HepG2 (cell line): Measurements from ENCODE around the gene ECM1. TPM values are rescaled to one million over a fixed set of nuclear protein-coding genes. Genes with fewer than 3 reads are reported as not detected.
A peak's percentile ranks its signal among the peaks of the same experiment; 100 is the strongest.

Source experiments
- CCDC6 ChIP-seq: sonication (generic); formaldehyde crosslinking; IDR thresholded peaks from 2 replicates; pipeline ENCODE4 v1.8.1; 2022; ENCODE audit warnings: mild to moderate bottlenecking, missing genetic modification reagents, moderate library complexity
- EEA1 ChIP-seq: sonication (generic); formaldehyde crosslinking; IDR thresholded peaks from 2 replicates; pipeline ENCODE4 v1.5.1; 2020; ENCODE audit warnings: mild to moderate bottlenecking, missing genetic modification reagents, borderline replicate concordance
- ETV6 ChIP-seq: sonication (generic); formaldehyde crosslinking; conservative IDR thresholded peaks from 2 replicates; pipeline ENCODE4 v1.4.0; 2020; ENCODE audit warnings: missing genetic modification reagents
- FOSL2 ChIP-seq: sonication (generic); formaldehyde crosslinking; IDR thresholded peaks from 2 replicates; pipeline ENCODE4 v1.4.0; 2020; ENCODE audit warnings: missing genetic modification reagents
- GZF1 ChIP-seq: sonication (generic); formaldehyde crosslinking; IDR thresholded peaks from 2 replicates; pipeline ENCODE4 v1.5.1; 2020; ENCODE audit warnings: mild to moderate bottlenecking, missing genetic modification reagents
- KLF15 ChIP-seq: sonication (generic); formaldehyde crosslinking; IDR thresholded peaks from 2 replicates; pipeline ENCODE4 v1.8.1; 2023; ENCODE audit warnings: borderline replicate concordance, mild to moderate bottlenecking, inconsistent platforms, missing genetic modification reagents, mixed read lengths
- RORA ChIP-seq: sonication (generic); formaldehyde crosslinking; IDR thresholded peaks from 2 replicates; pipeline ENCODE4 v1.5.0; 2020; ENCODE audit warnings: mild to moderate bottlenecking, missing genetic modification reagents, moderate library complexity
- STAT5B ChIP-seq: sonication (generic); formaldehyde crosslinking; IDR thresholded peaks from 2 replicates; pipeline ENCODE4 v1.4.0; 2020; ENCODE audit warnings: missing genetic modification reagents
- TRIM24 ChIP-seq: sonication (generic); formaldehyde crosslinking; IDR thresholded peaks from 2 replicates; pipeline ENCODE4 v1.8.0; 2022; ENCODE audit warnings: mild to moderate bottlenecking, missing genetic modification reagents
- ZNF207 ChIP-seq: fragments of 450-650 bp; IDR thresholded peaks from 2 replicates; pipeline ENCODE4 v1.6.1; 2016; ENCODE audit warnings: antibody characterized with exemption, borderline replicate concordance
- ZNF230 ChIP-seq: sonication (generic); formaldehyde crosslinking; IDR thresholded peaks from 2 replicates; pipeline ENCODE4 v1.4.0; 2020; ENCODE audit warnings: mild to moderate bottlenecking, missing genetic modification reagents
- ZNF383 ChIP-seq: sonication (generic); formaldehyde crosslinking; IDR thresholded peaks from 2 replicates; pipeline ENCODE4 v1.4.0; 2020; ENCODE audit warnings: missing genetic modification reagents, mild to moderate bottlenecking, borderline replicate concordance
- ZNF543 ChIP-seq: sonication (generic); formaldehyde crosslinking; IDR thresholded peaks from 2 replicates; pipeline ENCODE4 v1.4.0; 2020; ENCODE audit warnings: mild to moderate bottlenecking, missing genetic modification reagents
- ZNF792 ChIP-seq: IDR thresholded peaks from 2 replicates; pipeline ENCODE4 v1.6.1; 2016
- ZNF883 ChIP-seq: sonication (generic); formaldehyde crosslinking; IDR thresholded peaks from 2 replicates; pipeline ENCODE4 v1.5.1; 2020; ENCODE audit warnings: mild to moderate bottlenecking, missing genetic modification reagents; ENCODE audit errors: not compliant biosample characterization
- ZSCAN29 ChIP-seq: sonication (generic); formaldehyde crosslinking; conservative IDR thresholded peaks from 2 replicates; pipeline ENCODE4 v1.4.0; 2020; ENCODE audit warnings: mild to moderate bottlenecking, missing genetic modification reagents
- polyA plus RNA-seq, 8 experiments: library from polyadenylated mRNA; depleted of rRNA in 3 of 8; stranded (reverse) in 7 of 8; unstranded in 1 of 8; fragments of >200 nt; fragmentation: Illumina TruSeq in 4 of 8; extraction: Trizol in 4 of 8; gene quantifications; 2 replicates each; pipeline versions ENCODE4 v1.2.1 to v1.2.3, GENCODE V29; 2011 to 2016; ENCODE audit warnings: low read depth in 4 of 8, missing spikeins in 1 of 8, mixed read lengths in 1 of 8; ENCODE audit not compliant: insufficient read depth in 1 of 8
- total RNA-seq, 5 experiments: library from RNA; depleted of rRNA; stranded (reverse); fragments of >200 nt; fragmentation: Illumina TruSeq; extraction: Trizol; gene quantifications; 2 replicates each; pipeline ENCODE4 v1.2.3, GENCODE V29; 2016; ENCODE audit warnings: low read depth in 1 of 5
- TF ChIP-seq, protein P1 (sequence below): sonication (generic); formaldehyde crosslinking; IDR thresholded peaks from 2 replicates; pipeline ENCODE4 v1.4.0; 2020; ENCODE audit warnings: low read depth, missing genetic modification reagents
- TF ChIP-seq, protein P2 (sequence below): sonication (generic); formaldehyde crosslinking; IDR thresholded peaks from 2 replicates; pipeline ENCODE4 v1.5.0; 2020; ENCODE audit warnings: mild to moderate bottlenecking, missing genetic modification reagents, moderate library complexity
- TF ChIP-seq, protein P3 (sequence below): sonication (generic); formaldehyde crosslinking; conservative IDR thresholded peaks from 2 replicates; pipeline ENCODE4 v1.4.0; 2020; ENCODE audit warnings: missing genetic modification reagents
- TF ChIP-seq, protein P4 (sequence below): sonication (generic); IDR thresholded peaks from 2 replicates; pipeline ENCODE4 v1.6.1; 2016; ENCODE audit warnings: low read depth, borderline replicate concordance
- TF ChIP-seq, protein P5 (sequence below): sonication (generic); formaldehyde crosslinking; IDR thresholded peaks from 2 replicates; pipeline ENCODE4 v1.4.0; 2020; ENCODE audit warnings: mild to moderate bottlenecking, low read depth, missing genetic modification reagents
- TF ChIP-seq, protein P6 (sequence below): sonication (generic); formaldehyde crosslinking; IDR thresholded peaks from 2 replicates; pipeline ENCODE4 v1.4.0; 2020; ENCODE audit warnings: mild to moderate bottlenecking, missing genetic modification reagents

Gene ECM1
- total and polyA plus RNA-seq, 2 of the 13 experiments (the other 11 are each of a cell fraction or from before 2014, with no cell fraction given): 0.42 to 1.0 TPM

DNA sequence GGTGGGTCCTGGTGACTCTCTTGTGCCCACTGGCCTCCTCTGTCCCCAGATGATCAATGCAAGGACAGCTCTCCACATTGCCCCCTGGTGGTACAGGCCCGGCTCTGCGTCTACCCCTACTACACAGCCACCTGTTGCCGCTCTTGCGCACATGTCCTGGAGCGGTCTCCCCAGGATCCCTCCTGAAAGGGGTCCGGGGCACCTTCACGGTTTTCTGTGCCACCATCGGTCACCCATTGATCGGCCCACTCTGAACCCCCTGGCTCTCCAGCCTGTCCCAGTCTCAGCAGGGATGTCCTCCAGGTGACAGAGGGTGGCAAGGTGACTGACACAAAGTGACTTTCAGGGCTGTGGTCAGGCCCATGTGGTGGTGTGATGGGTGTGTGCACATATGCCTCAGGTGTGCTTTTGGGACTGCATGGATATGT lies 52.1 kb downstream of the ECM1 start (continued):
- TF ChIP-seq, protein P1, sequence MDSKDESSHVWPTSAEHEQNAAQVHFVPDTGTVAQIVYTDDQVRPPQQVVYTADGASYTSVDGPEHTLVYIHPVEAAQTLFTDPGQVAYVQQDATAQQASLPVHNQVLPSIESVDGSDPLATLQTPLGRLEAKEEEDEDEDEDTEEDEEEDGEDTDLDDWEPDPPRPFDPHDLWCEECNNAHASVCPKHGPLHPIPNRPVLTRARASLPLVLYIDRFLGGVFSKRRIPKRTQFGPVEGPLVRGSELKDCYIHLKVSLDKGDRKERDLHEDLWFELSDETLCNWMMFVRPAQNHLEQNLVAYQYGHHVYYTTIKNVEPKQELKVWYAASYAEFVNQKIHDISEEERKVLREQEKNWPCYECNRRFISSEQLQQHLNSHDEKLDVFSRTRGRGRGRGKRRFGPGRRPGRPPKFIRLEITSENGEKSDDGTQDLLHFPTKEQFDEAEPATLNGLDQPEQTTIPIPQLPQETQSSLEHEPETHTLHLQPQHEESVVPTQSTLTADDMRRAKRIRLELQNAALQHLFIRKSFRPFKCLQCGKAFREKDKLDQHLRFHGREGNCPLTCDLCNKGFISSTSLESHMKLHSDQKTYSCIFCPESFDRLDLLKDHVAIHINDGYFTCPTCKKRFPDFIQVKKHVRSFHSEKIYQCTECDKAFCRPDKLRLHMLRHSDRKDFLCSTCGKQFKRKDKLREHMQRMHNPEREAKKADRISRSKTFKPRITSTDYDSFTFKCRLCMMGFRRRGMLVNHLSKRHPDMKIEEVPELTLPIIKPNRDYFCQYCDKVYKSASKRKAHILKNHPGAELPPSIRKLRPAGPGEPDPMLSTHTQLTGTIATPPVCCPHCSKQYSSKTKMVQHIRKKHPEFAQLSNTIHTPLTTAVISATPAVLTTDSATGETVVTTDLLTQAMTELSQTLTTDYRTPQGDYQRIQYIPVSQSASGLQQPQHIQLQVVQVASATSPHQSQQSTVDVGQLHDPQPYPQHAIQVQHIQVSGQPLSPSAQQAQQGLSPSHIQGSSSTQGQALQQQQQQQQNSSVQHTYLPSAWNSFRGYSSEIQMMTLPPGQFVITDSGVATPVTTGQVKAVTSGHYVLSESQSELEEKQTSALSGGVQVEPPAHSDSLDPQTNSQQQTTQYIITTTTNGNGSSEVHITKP: no peak
- TF ChIP-seq STAT5B (CRISPR knock-in tag): no peak
- no peak for TF ChIP-seq CCDC6 (CRISPR knock-in tag)
- TF ChIP-seq, protein P2, sequence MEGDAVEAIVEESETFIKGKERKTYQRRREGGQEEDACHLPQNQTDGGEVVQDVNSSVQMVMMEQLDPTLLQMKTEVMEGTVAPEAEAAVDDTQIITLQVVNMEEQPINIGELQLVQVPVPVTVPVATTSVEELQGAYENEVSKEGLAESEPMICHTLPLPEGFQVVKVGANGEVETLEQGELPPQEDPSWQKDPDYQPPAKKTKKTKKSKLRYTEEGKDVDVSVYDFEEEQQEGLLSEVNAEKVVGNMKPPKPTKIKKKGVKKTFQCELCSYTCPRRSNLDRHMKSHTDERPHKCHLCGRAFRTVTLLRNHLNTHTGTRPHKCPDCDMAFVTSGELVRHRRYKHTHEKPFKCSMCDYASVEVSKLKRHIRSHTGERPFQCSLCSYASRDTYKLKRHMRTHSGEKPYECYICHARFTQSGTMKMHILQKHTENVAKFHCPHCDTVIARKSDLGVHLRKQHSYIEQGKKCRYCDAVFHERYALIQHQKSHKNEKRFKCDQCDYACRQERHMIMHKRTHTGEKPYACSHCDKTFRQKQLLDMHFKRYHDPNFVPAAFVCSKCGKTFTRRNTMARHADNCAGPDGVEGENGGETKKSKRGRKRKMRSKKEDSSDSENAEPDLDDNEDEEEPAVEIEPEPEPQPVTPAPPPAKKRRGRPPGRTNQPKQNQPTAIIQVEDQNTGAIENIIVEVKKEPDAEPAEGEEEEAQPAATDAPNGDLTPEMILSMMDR (CRISPR knock-in tag): peak; percentile 92
- TF ChIP-seq ZNF230 (CRISPR knock-in tag): no peak
- TF ChIP-seq, protein P3, sequence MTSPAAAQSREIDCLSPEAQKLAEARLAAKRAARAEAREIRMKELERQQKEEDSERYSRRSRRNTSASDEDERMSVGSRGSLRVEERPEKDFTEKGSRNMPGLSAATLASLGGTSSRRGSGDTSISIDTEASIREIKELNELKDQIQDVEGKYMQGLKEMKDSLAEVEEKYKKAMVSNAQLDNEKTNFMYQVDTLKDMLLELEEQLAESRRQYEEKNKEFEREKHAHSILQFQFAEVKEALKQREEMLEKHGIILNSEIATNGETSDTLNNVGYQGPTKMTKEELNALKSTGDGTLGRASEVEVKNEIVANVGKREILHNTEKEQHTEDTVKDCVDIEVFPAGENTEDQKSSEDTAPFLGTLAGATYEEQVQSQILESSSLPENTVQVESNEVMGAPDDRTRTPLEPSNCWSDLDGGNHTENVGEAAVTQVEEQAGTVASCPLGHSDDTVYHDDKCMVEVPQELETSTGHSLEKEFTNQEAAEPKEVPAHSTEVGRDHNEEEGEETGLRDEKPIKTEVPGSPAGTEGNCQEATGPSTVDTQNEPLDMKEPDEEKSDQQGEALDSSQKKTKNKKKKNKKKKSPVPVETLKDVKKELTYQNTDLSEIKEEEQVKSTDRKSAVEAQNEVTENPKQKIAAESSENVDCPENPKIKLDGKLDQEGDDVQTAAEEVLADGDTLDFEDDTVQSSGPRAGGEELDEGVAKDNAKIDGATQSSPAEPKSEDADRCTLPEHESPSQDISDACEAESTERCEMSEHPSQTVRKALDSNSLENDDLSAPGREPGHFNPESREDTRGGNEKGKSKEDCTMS (CRISPR knock-in tag): no peak
- TF ChIP-seq, protein P4, sequence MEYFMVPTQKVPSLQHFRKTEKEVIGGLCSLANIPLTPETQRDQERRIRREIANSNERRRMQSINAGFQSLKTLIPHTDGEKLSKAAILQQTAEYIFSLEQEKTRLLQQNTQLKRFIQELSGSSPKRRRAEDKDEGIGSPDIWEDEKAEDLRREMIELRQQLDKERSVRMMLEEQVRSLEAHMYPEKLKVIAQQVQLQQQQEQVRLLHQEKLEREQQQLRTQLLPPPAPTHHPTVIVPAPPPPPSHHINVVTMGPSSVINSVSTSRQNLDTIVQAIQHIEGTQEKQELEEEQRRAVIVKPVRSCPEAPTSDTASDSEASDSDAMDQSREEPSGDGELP: peak; percentile 50; the same call in 1 of the 2 replicates
- TF ChIP-seq EEA1: no peak
- no peak for TF ChIP-seq ZNF792 (CRISPR knock-in tag)
- no peak for TF ChIP-seq ETV6 (CRISPR knock-in tag)
- peak; percentile 15; the same call in 1 of the 2 replicates for TF ChIP-seq FOSL2
- TF ChIP-seq ZNF207: no peak
- TF ChIP-seq RORA (CRISPR knock-in tag): no peak
- no peak for TF ChIP-seq GZF1
- TF ChIP-seq, protein P5, sequence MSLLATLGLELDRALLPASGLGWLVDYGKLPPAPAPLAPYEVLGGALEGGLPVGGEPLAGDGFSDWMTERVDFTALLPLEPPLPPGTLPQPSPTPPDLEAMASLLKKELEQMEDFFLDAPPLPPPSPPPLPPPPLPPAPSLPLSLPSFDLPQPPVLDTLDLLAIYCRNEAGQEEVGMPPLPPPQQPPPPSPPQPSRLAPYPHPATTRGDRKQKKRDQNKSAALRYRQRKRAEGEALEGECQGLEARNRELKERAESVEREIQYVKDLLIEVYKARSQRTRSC (CRISPR knock-in tag): no peak
- no peak for TF ChIP-seq KLF15 (CRISPR knock-in tag)
- TF ChIP-seq ZNF883: no peak
- no peak for TF ChIP-seq ZNF543 (CRISPR knock-in tag)
- TF ChIP-seq, protein P6, sequence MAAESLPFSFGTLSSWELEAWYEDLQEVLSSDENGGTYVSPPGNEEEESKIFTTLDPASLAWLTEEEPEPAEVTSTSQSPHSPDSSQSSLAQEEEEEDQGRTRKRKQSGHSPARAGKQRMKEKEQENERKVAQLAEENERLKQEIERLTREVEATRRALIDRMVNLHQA (CRISPR knock-in tag): no peak
- no peak for TF ChIP-seq TRIM24 (CRISPR knock-in tag)
- TF ChIP-seq ZNF383 (CRISPR knock-in tag): no peak
- TF ChIP-seq ZSCAN29 (CRISPR knock-in tag): no peak
